ENCODE measurements around the gene BMERB1. TPM values are rescaled to one million over a fixed set of nuclear protein-coding genes. Genes with fewer than 3 reads are reported as not detected.

The BMERB1 gene
- polyA plus RNA-seq, 1 donor (not counting 4 experiments of a cell fraction or from before 2014, with no cell fraction given): 7.8 TPM

DNA sequence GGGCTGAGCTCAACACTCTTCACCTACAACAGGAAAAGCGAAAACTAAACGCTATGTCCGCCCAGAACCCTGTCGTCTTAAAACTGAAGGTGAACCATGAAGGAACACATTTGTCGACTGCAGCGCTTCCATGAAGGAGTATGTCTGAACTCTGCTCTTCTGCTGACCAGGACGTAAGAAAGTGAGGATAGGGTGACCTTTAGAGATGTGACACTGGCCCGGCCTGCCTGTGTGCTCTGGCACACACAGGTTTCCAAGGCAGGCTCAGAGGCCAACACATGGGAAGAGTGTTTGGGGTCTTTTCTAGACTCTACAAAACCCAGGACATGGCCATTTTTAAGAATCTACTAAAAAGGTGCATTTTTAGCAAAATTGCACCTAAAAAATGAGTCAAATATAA is 187.5 kb downstream of the BMERB1 start:
- H3K4me1 ChIP-seq (ENCODE audit: control insufficient read depth, extremely low read depth, insufficient read depth, low read length): no peaks in the 10 kb centered on the region
- dilution Hi-C loops (cut with MboI; ENCODE audit: extremely low pct_ligation_motif_present, low sequenced_read_pairs): no loop called here

DNA sequence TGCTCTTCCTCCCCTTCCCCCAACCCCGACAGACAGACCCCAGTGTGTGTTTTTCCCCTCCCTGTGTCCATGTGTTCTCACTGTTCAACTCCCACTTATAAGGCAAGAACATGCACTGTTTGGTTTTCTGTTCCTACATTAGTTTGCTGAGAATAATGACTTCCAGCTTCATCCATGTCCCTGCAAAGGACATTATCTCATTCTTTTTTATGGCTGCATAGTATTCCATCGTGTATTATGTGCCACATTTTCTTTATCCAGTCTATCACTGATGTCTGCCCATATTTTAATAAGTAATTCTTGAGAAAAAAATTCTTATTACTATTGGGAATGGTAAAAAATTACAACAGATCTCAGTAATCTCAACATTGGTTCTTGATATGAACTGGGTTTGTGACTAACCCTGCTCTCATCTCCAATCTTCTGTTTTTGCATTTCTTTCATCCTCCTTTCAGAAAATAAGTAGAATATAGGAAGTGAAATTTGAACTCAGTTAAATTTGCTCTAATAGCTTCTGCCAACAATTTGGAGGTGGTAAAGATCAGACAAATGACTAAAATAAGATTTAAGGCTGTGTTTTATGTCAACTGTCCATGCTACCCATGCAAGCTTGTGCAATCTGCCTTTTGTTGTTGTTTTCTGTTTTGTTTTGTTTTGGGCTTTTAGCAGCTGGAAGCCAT is 197.5 kb downstream of the BMERB1 start:
- Histone ChIP-seq H3K27me3 (ENCODE audit: control insufficient read depth, extremely low read depth, insufficient read depth, low read length) (no peaks in the 10 kb centered on the region), H3K9ac (ENCODE audit: control insufficient read depth, extremely low read depth, insufficient read depth, low read length) (no peak overlapping the region), H3K9me1 (ENCODE audit: control insufficient read depth, extremely low read depth, insufficient read depth, low read length) (no peaks in the 10 kb centered on the region), H3K79me2 (ENCODE audit: control insufficient read depth, insufficient read depth, low read length) (no peaks in the 10 kb centered on the region), H3K4me2 (ENCODE audit: control insufficient read depth, extremely low read depth, insufficient read depth, low read depth, low read length) (no peak overlapping the region), H3K27ac (ENCODE audit: control insufficient read depth, insufficient read depth, low read length) (no peak overlapping the region), H2AFZ (ENCODE audit: control insufficient read depth, low read length) (no peak overlapping the region), H3K9me3 (ENCODE audit: control insufficient read depth, low read depth, low read length) (no peaks in the 10 kb centered on the region), H3K4me3 (ENCODE audit: control insufficient read depth in 2 of 3, extremely low read depth in 1 of 3, insufficient read depth in 2 of 3, low read depth in 1 of 3, low read length in 3 of 3) (no peak overlapping the region), H3K4me1 (ENCODE audit: control insufficient read depth, extremely low read depth, insufficient read depth, low read length) (no peaks in the 10 kb centered on the region), H4K20me1 (ENCODE audit: control insufficient read depth, extremely low read depth, insufficient read depth, low read length) (no peaks in the 10 kb centered on the region), H3K36me3 (ENCODE audit: control insufficient read depth in 2 of 2, extremely low read depth in 1 of 2, insufficient read depth in 2 of 2, low read length in 2 of 2) (peaks cover 27 to 29% of the 10 kb centered on the region in 2 experiments)
- dilution Hi-C loops (cut with MboI; ENCODE audit: extremely low pct_ligation_motif_present, low sequenced_read_pairs): no loop called here
- TF ChIP-seq EZH2 (IDR thresholded peaks at IDR 0.05; ENCODE audit: low read length): no peak
- TF ChIP-seq, protein P1, sequence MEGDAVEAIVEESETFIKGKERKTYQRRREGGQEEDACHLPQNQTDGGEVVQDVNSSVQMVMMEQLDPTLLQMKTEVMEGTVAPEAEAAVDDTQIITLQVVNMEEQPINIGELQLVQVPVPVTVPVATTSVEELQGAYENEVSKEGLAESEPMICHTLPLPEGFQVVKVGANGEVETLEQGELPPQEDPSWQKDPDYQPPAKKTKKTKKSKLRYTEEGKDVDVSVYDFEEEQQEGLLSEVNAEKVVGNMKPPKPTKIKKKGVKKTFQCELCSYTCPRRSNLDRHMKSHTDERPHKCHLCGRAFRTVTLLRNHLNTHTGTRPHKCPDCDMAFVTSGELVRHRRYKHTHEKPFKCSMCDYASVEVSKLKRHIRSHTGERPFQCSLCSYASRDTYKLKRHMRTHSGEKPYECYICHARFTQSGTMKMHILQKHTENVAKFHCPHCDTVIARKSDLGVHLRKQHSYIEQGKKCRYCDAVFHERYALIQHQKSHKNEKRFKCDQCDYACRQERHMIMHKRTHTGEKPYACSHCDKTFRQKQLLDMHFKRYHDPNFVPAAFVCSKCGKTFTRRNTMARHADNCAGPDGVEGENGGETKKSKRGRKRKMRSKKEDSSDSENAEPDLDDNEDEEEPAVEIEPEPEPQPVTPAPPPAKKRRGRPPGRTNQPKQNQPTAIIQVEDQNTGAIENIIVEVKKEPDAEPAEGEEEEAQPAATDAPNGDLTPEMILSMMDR (optimal IDR thresholded peaks at IDR 0.05 in 1 of 3, IDR thresholded peaks at IDR 0.05 in 1 of 3, conservative IDR thresholded peaks at IDR 0.05 in 1 of 3; ENCODE audit: extremely low read depth in 1 of 3, insufficient read depth in 2 of 3, low read length in 3 of 3): no peak
- DNase-seq (ENCODE audit: low read depth, low spot score): no peak
- no peak for FAIRE-seq

More for the DNA sequence above, 187.5 kb downstream of the BMERB1 start:
- H3K79me2 ChIP-seq (ENCODE audit: control insufficient read depth, insufficient read depth, low read length): no peaks in the 10 kb centered on the region
- TF ChIP-seq, protein P1 (optimal IDR thresholded peaks at IDR 0.05 in 1 of 3, IDR thresholded peaks at IDR 0.05 in 1 of 3, conservative IDR thresholded peaks at IDR 0.05 in 1 of 3; ENCODE audit: extremely low read depth in 1 of 3, insufficient read depth in 2 of 3, low read length in 3 of 3): no peak
- TF ChIP-seq EZH2 (IDR thresholded peaks at IDR 0.05; ENCODE audit: low read length): no peak
- no peaks in the 10 kb centered on the region for H3K9me3 ChIP-seq (ENCODE audit: control insufficient read depth, low read depth, low read length)
- no peak overlapping the region for H3K27ac ChIP-seq (ENCODE audit: control insufficient read depth, insufficient read depth, low read length)
- H3K4me2 ChIP-seq (ENCODE audit: control insufficient read depth, extremely low read depth, insufficient read depth, low read depth, low read length): no peak overlapping the region
- no peak overlapping the region for H3K4me3 ChIP-seq (ENCODE audit: control insufficient read depth in 2 of 3, extremely low read depth in 1 of 3, insufficient read depth in 2 of 3, low read depth in 1 of 3, low read length in 3 of 3)
- FAIRE-seq: no peak
- H3K36me3 ChIP-seq (ENCODE audit: control insufficient read depth in 2 of 2, extremely low read depth in 1 of 2, insufficient read depth in 2 of 2, low read length in 2 of 2): peaks cover 24 to 34% of the 10 kb centered on the region in 2 experiments
- DNase-seq (ENCODE audit: low read depth, low spot score): no peak
- no peak overlapping the region for H3K9ac ChIP-seq (ENCODE audit: control insufficient read depth, extremely low read depth, insufficient read depth, low read length)
- no peaks in the 10 kb centered on the region for H4K20me1 ChIP-seq (ENCODE audit: control insufficient read depth, extremely low read depth, insufficient read depth, low read length)
- H3K27me3 ChIP-seq (ENCODE audit: control insufficient read depth, extremely low read depth, insufficient read depth, low read length): no peaks in the 10 kb centered on the region
- H2AFZ ChIP-seq (ENCODE audit: control insufficient read depth, low read length): no peak overlapping the region
- no peaks in the 10 kb centered on the region for H3K9me1 ChIP-seq (ENCODE audit: control insufficient read depth, extremely low read depth, insufficient read depth, low read length)

Data from keratinocyte (primary cell).